SK-N-SH (cell line): ENCODE measurements around the gene HEXB. TPM values are rescaled to one million over a fixed set of nuclear protein-coding genes. Genes with fewer than 3 reads are reported as not detected.

ENCODE experiments used
- CTCF ChIA-PET: fragments of 300-600, 350-600 bp; formaldehyde crosslinking; extraction: SDS; loops from one replicate; lab custom pipeline; 2021; lab: Yijun Ruan, JAX
- POLR2A ChIA-PET: fragments of 350-600 bp; sonication (Branson Sonifier 250); formaldehyde crosslinking; extraction: SDS; loops from one replicate; lab custom pipeline; 2020; ENCODE audit warnings: antibody characterized with exemption, inconsistent platforms; lab: Yijun Ruan, JAX
- DNase-seq: peaks from one replicate; pipeline ENCODE4 v3.0.0; 2012
- H2AFZ ChIP-seq: fragments of 200-600 bp; sonication (generic); 2 replicates; pipeline ENCODE4 v1.8.1; 2016; ENCODE audit warnings: antibody characterized with exemption, mild to moderate bottlenecking, low read depth
- H3F3A ChIP-seq: fragments of 200-600 bp; sonication (generic); replicated peaks from 2 replicates; pipeline ENCODE3; 2016; ENCODE audit warnings: antibody characterized with exemption, mild to moderate bottlenecking; ENCODE audit not compliant: insufficient read depth
- H3K27ac ChIP-seq, 2 experiments: fragments of 200-500 bp in 1 of 2; fragments of 200-600 bp in 1 of 2; sonication (Bioruptor generic) in 1 of 2; sonication (generic), shearing (Covaris generic) in 1 of 2; 2 replicates each; pipeline versions ENCODE4 v1.5.1 to v1.6.1; 2014 to 2016; ENCODE audit warnings: low read depth in 2 of 2, inconsistent platforms in 1 of 2, low read length in 1 of 2, mild to moderate bottlenecking in 1 of 2, mixed read lengths in 1 of 2
- H3K27me3 ChIP-seq: fragments of 200-600 bp; sonication (generic), shearing (Covaris generic); 2 replicates; pipeline ENCODE4 v1.6.1; 2016; ENCODE audit warnings: mixed run types; ENCODE audit not compliant: insufficient read depth
- H3K36me3 ChIP-seq, 2 experiments: fragments of 200-500 bp in 1 of 2; fragments of 200-600 bp in 1 of 2; sonication (Bioruptor generic) in 1 of 2; sonication (generic) in 1 of 2; replicated peaks in 1 of 2; 2 replicates each; pipeline versions ENCODE3 to v1.5.1; 2014 to 2016; ENCODE audit warnings: low read length in 1 of 2, mild to moderate bottlenecking in 1 of 2; ENCODE audit not compliant: insufficient read depth in 2 of 2, control insufficient read depth in 1 of 2
- H3K4me1 ChIP-seq, 2 experiments: fragments of 200-500 bp in 1 of 2; fragments of 200-600 bp in 1 of 2; sonication (Bioruptor generic) in 1 of 2; sonication (generic), shearing (Covaris generic) in 1 of 2; 2 replicates each; pipeline versions ENCODE4 v1.5.1 to v1.6.1; 2014 to 2016; ENCODE audit warnings: low read depth in 1 of 2, low read length in 1 of 2, mixed run types in 1 of 2; ENCODE audit not compliant: insufficient read depth in 2 of 2, control insufficient read depth in 1 of 2
- H3K4me2 ChIP-seq: fragments of 200-600 bp; sonication (generic), shearing (Covaris generic); 2 replicates; pipeline ENCODE4 v1.6.1; 2017; ENCODE audit warnings: mixed run types
- H3K4me3 ChIP-seq, 2 experiments: fragments of 200-500 bp in 1 of 2; fragments of 200-600 bp in 1 of 2; sonication (Bioruptor generic) in 1 of 2; sonication (generic), shearing (Covaris generic) in 1 of 2; 2 replicates each; pipeline versions ENCODE4 v1.5.1 to v1.8.1; 2014 to 2016; ENCODE audit warnings: low read depth in 2 of 2, inconsistent platforms in 1 of 2, low read length in 1 of 2, mild to moderate bottlenecking in 1 of 2, mixed read lengths in 1 of 2, moderate library complexity in 1 of 2
- H3K79me2 ChIP-seq: fragments of 200-600 bp; sonication (generic); 2 replicates; pipeline ENCODE4 v1.8.1; 2017; ENCODE audit warnings: mild to moderate bottlenecking; ENCODE audit not compliant: insufficient read depth
- H3K9ac ChIP-seq: fragments of 200-600 bp; sonication (generic); 2 replicates; pipeline ENCODE4 v1.6.1; 2017; ENCODE audit warnings: mixed run types
- H3K9me2 ChIP-seq: fragments of 200-600 bp; sonication (generic); 2 replicates; pipeline ENCODE4 v1.6.1; 2017; ENCODE audit warnings: mixed run types
- H3K9me3 ChIP-seq: fragments of 200-600 bp; sonication (generic); 2 replicates; pipeline ENCODE4 v1.6.1; 2017; ENCODE audit warnings: mixed run types, mild to moderate bottlenecking, moderate library complexity
- H4K20me1 ChIP-seq: fragments of 200-600 bp; sonication (generic); 2 replicates; pipeline ENCODE4 v1.6.1; 2017; ENCODE audit warnings: mild to moderate bottlenecking, mixed run types; ENCODE audit not compliant: insufficient read depth
- CHD2 ChIP-seq: fragments of 150-350 bp; IDR thresholded peaks from 2 replicates; pipeline ENCODE4 v1.6.1; 2018; ENCODE audit warnings: low read length; ENCODE audit not compliant: partially characterized antibody
- EZH2phosphoT487 ChIP-seq: fragments of 200-600 bp; sonication (generic); IDR thresholded peaks from 2 replicates; pipeline ENCODE4 v1.6.1; 2017; ENCODE audit warnings: low read depth, mixed run types, mild to moderate bottlenecking, antibody characterized with exemption, moderate library complexity, borderline replicate concordance
- FOSL2 ChIP-seq: IDR thresholded peaks from 2 replicates; pipeline ENCODE4 v1.4.0; 2012; ENCODE audit warnings: low read depth, mild to moderate bottlenecking, moderate library complexity, borderline replicate concordance
- JUND ChIP-seq: IDR thresholded peaks from 2 replicates; pipeline ENCODE4 v1.4.0; 2012
- NFIC ChIP-seq: IDR thresholded peaks from 2 replicates; pipeline ENCODE4 v1.4.0; 2012; ENCODE audit warnings: borderline replicate concordance
- NRF1 ChIP-seq: IDR thresholded peaks from 2 replicates; pipeline ENCODE4 v1.6.1; 2012; ENCODE audit warnings: low read depth, mild to moderate bottlenecking, low read length
- POLR2AphosphoS5 ChIP-seq: IDR thresholded peaks from 2 replicates; pipeline ENCODE4 v1.6.1; 2012; ENCODE audit warnings: low read depth, low read length
- SIN3A ChIP-seq: IDR thresholded peaks from 2 replicates; pipeline ENCODE4 v1.6.1; 2012; ENCODE audit warnings: low read depth, mild to moderate bottlenecking, low read length, moderate library complexity, borderline replicate concordance
- TEAD4 ChIP-seq: IDR thresholded peaks from 2 replicates; pipeline ENCODE4 v1.4.0; 2012; ENCODE audit warnings: mild to moderate bottlenecking, borderline replicate concordance; ENCODE audit not compliant: insufficient read depth
- WGBS: methylation state at CpG from one replicate; pipeline ENCODE4 v1.1.6; 2017; ENCODE audit warnings: low lambda C conversion rate; 5-methylcytosine and 5-hydroxymethylcytosine counted together
- polyA plus RNA-seq, 3 experiments: library from polyadenylated mRNA; depleted of rRNA; stranded (reverse); fragments of >200 nt; gene quantifications; 2 replicates each; pipeline ENCODE4 v1.2.3, GENCODE V29; 2012
- TF ChIP-seq, protein P1 (sequence below): IDR thresholded peaks from 2 replicates; pipeline ENCODE4 v1.6.1; 2012; ENCODE audit warnings: mild to moderate bottlenecking, low read depth, low read length, moderate library complexity
- TF ChIP-seq, protein P2 (sequence below): fragments of 150-350 bp; IDR thresholded peaks from 2 replicates; pipeline ENCODE4 v1.6.1; 2016; ENCODE audit warnings: mild to moderate bottlenecking, low read depth, low read length
- TF ChIP-seq, protein P3 (sequence below): IDR thresholded peaks from 2 replicates; pipeline ENCODE4; 2012
- TF ChIP-seq, protein P4 (sequence below): IDR thresholded peaks from 2 replicates; pipeline ENCODE4 v1.4.0; 2012; ENCODE audit warnings: low read depth, borderline replicate concordance

The HEXB gene
- polyA plus RNA-seq, 1 of the 3 experiments (the other 2 are of a cell fraction): 75.8 TPM

DNA sequence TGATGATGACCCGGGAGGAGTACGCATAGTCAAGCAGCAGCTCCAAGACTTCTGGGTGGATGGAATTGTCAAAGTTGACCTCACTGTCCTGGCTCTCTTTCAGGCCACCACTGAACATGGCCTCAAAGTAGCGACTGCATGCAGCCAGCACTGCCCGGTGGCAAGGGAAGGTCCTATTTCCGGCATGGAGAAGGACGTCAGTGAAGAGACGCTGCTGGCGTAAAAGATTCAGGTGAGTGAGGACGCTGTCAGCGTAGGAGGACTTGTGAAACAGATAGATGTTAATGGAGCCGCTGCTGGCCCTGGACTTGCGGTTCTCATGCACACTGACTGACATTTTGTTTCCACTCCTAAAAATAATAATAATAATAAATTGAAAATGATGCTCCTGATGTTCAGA lies 48.9 kb upstream of the HEXB start:
- ChIA-PET POLR2A (no interaction called here), CTCF (interaction anchor here (1.3 kb wide), 1 partner anchor 10 kb away, joined by 3 read pairs; no protein-coding TSS in a partner anchor)
- Histone ChIP-seq H3F3A (peaks cover 43% of the 10 kb centered on the region), H3K79me2 (peaks cover 84% of the 10 kb centered on the region), H2AFZ (no peak overlapping the region)
- DNase-seq: no peak
- TF ChIP-seq CHD2 (no peak), SIN3A (no peak), NRF1 (no peak), POLR2AphosphoS5 (no peak), NFIC (no peak), JUND (no peak), FOSL2 (no peak), EZH2phosphoT487 (no peak), TEAD4 (no peak)
- TF ChIP-seq, protein P1, sequence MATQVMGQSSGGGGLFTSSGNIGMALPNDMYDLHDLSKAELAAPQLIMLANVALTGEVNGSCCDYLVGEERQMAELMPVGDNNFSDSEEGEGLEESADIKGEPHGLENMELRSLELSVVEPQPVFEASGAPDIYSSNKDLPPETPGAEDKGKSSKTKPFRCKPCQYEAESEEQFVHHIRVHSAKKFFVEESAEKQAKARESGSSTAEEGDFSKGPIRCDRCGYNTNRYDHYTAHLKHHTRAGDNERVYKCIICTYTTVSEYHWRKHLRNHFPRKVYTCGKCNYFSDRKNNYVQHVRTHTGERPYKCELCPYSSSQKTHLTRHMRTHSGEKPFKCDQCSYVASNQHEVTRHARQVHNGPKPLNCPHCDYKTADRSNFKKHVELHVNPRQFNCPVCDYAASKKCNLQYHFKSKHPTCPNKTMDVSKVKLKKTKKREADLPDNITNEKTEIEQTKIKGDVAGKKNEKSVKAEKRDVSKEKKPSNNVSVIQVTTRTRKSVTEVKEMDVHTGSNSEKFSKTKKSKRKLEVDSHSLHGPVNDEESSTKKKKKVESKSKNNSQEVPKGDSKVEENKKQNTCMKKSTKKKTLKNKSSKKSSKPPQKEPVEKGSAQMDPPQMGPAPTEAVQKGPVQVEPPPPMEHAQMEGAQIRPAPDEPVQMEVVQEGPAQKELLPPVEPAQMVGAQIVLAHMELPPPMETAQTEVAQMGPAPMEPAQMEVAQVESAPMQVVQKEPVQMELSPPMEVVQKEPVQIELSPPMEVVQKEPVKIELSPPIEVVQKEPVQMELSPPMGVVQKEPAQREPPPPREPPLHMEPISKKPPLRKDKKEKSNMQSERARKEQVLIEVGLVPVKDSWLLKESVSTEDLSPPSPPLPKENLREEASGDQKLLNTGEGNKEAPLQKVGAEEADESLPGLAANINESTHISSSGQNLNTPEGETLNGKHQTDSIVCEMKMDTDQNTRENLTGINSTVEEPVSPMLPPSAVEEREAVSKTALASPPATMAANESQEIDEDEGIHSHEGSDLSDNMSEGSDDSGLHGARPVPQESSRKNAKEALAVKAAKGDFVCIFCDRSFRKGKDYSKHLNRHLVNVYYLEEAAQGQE: no peak
- TF ChIP-seq, protein P2, sequence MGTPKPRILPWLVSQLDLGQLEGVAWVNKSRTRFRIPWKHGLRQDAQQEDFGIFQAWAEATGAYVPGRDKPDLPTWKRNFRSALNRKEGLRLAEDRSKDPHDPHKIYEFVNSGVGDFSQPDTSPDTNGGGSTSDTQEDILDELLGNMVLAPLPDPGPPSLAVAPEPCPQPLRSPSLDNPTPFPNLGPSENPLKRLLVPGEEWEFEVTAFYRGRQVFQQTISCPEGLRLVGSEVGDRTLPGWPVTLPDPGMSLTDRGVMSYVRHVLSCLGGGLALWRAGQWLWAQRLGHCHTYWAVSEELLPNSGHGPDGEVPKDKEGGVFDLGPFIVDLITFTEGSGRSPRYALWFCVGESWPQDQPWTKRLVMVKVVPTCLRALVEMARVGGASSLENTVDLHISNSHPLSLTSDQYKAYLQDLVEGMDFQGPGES: no peak
- TF ChIP-seq, protein P3, sequence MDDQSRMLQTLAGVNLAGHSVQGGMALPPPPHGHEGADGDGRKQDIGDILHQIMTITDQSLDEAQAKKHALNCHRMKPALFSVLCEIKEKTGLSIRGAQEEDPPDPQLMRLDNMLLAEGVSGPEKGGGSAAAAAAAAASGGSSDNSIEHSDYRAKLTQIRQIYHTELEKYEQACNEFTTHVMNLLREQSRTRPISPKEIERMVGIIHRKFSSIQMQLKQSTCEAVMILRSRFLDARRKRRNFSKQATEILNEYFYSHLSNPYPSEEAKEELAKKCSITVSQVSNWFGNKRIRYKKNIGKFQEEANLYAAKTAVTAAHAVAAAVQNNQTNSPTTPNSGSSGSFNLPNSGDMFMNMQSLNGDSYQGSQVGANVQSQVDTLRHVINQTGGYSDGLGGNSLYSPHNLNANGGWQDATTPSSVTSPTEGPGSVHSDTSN: no peak
- TF ChIP-seq, protein P4, sequence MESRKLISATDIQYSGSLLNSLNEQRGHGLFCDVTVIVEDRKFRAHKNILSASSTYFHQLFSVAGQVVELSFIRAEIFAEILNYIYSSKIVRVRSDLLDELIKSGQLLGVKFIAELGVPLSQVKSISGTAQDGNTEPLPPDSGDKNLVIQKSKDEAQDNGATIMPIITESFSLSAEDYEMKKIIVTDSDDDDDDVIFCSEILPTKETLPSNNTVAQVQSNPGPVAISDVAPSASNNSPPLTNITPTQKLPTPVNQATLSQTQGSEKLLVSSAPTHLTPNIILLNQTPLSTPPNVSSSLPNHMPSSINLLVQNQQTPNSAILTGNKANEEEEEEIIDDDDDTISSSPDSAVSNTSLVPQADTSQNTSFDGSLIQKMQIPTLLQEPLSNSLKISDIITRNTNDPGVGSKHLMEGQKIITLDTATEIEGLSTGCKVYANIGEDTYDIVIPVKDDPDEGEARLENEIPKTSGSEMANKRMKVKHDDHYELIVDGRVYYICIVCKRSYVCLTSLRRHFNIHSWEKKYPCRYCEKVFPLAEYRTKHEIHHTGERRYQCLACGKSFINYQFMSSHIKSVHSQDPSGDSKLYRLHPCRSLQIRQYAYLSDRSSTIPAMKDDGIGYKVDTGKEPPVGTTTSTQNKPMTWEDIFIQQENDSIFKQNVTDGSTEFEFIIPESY: no peak
- TF ChIP-seq, all 33 proteins: peak for 0
- Histone ChIP-seq H3K9me2 (no peaks in the 10 kb centered on the region), H3K9me3 (no peaks in the 10 kb centered on the region), H3K4me1 (peaks cover 10 to 34% of the 10 kb centered on the region in 2 experiments), H4K20me1 (peaks cover 72% of the 10 kb centered on the region), H3K27me3 (no peaks in the 10 kb centered on the region), H3K4me3 (no peak overlapping the region), H3K27ac (no peak overlapping the region), H3K36me3 (peaks cover 26 to 46% of the 10 kb centered on the region in 2 experiments), H3K4me2 (no peak overlapping the region), H3K9ac (no peak overlapping the region)
- 97% methylated on average over 12 of the region's 12 CpGs for WGBS
